HepG2 (cell line): ENCODE results near the gene NRP1. TPM values are rescaled to one million over a fixed set of nuclear protein-coding genes. Genes with fewer than 3 reads are reported as not detected.

ENCODE experiments used
- ATAC-seq: fragments of 200-7000 bp; cut with Tn5 transposase; 3 replicates; pipeline ENCODE4 v1.9.1; 2020; ENCODE audit warnings: mild to moderate bottlenecking, moderate library complexity
- BruUV-seq: library from RNA; stranded (reverse); fragments of 400-500 nt; replicated peaks from 2 replicates; lab custom pipeline; 2021; lab: Mats Ljungman, UMichigan
- CTCF ChIA-PET: fragments of 300-600 bp; formaldehyde crosslinking; extraction: SDS; loops from one replicate; lab custom pipeline; 2021; ENCODE audit warnings: low total read pairs, inconsistent platforms, low intra/inter-chr PET ratio; lab: Yijun Ruan, JAX
- POLR2A ChIA-PET: fragments of 350-600 bp; sonication (Branson Sonifier 250); formaldehyde crosslinking; loops from one replicate; lab custom pipeline; 2020; ENCODE audit warnings: antibody characterized with exemption, inconsistent platforms; lab: Yijun Ruan, JAX
- DNase-seq: peaks from one replicate; pipeline ENCODE4 v3.0.0-alpha.2; 2015; ENCODE audit warnings: low spot score
- FAIRE-seq: peaks from 3 replicates; lab custom pipeline; 2011; peaks lifted over from hg19 to GRCh38; lab: Jason Lieb, UNC
- H2AFZ ChIP-seq: one replicate; pipeline ENCODE4 v1.6.1; 2011; ENCODE audit warnings: low read length, inconsistent platforms
- H3K27ac ChIP-seq: fragments of 300-600 bp; 3 replicates; pipeline ENCODE4 v1.8.0; 2011; ENCODE audit warnings: mixed run types, mild to moderate bottlenecking, mixed read lengths, low read length, inconsistent platforms; ENCODE audit not compliant: insufficient read depth; ENCODE audit errors: extremely low read length
- H3K27me3 ChIP-seq, 2 experiments: fragments of 200-600 bp in 1 of 2; 2 replicates in 1 of 2; 3 replicates in 1 of 2; pipeline versions ENCODE4 v1.6.0 to v1.8.0; 2011; ENCODE audit warnings: low read length in 2 of 2, mild to moderate bottlenecking in 2 of 2, moderate library complexity in 2 of 2, inconsistent platforms in 1 of 2; ENCODE audit not compliant: insufficient read depth in 2 of 2, control insufficient read depth in 1 of 2
- H3K36me3 ChIP-seq, 2 experiments: fragments of 200-600 bp in 1 of 2; replicated peaks in 1 of 2; 2 replicates in 1 of 2; 3 replicates in 1 of 2; pipeline versions ENCODE4 v1.5.1 to v1.8.0; 2011; ENCODE audit warnings: low read length in 2 of 2, inconsistent platforms in 1 of 2; ENCODE audit not compliant: insufficient read depth in 2 of 2, control insufficient read depth in 1 of 2
- H3K4me1 ChIP-seq: 2 replicates; pipeline ENCODE4 v1.5.1; 2012; ENCODE audit warnings: low read length, inconsistent platforms; ENCODE audit not compliant: insufficient read depth
- H3K4me2 ChIP-seq: 2 replicates; pipeline ENCODE4 v1.6.0; 2011; ENCODE audit warnings: low read depth, low read length, inconsistent platforms
- H3K4me3 ChIP-seq, 3 experiments: fragments of 200-600 bp in 1 of 3; sonication (generic), shearing (Covaris generic) in 1 of 3; replicated peaks in 1 of 3; 2 replicates each; pipeline ENCODE4 v1.5.1; 2011 to 2016; ENCODE audit warnings: low read length in 3 of 3, inconsistent platforms in 2 of 3, low read depth in 2 of 3, mild to moderate bottlenecking in 2 of 3, control low read depth in 1 of 3, mixed read lengths in 1 of 3; ENCODE audit not compliant: insufficient read depth in 1 of 3
- H3K79me2 ChIP-seq: one replicate; pipeline ENCODE4 v1.6.1; 2011; ENCODE audit warnings: low read length, inconsistent platforms; ENCODE audit not compliant: insufficient read depth
- H3K9ac ChIP-seq: 2 replicates; pipeline ENCODE4 v1.6.0; 2011; ENCODE audit warnings: mild to moderate bottlenecking, low read depth, low read length, inconsistent platforms; ENCODE audit not compliant: insufficient read depth
- H3K9me3 ChIP-seq: 2 replicates; pipeline ENCODE4 v1.5.1; 2012; ENCODE audit warnings: mild to moderate bottlenecking, low read length
- H4K20me1 ChIP-seq: 2 replicates; pipeline ENCODE4 v1.6.0; 2011; ENCODE audit warnings: inconsistent platforms, mild to moderate bottlenecking, low read length, moderate library complexity; ENCODE audit not compliant: insufficient read depth
- BRCA1 ChIP-seq: sonication (generic); formaldehyde crosslinking; IDR thresholded peaks from 2 replicates; pipeline ENCODE4 v1.4.0; 2020; ENCODE audit warnings: missing genetic modification reagents
- HIVEP1 ChIP-seq: sonication (generic); formaldehyde crosslinking; IDR thresholded peaks from 2 replicates; pipeline ENCODE4 v1.4.0; 2020; ENCODE audit warnings: mild to moderate bottlenecking, missing genetic modification reagents
- JUND ChIP-seq: sonication (generic); formaldehyde crosslinking; IDR thresholded peaks from 2 replicates; pipeline ENCODE4 v1.8.0; 2022; ENCODE audit warnings: mild to moderate bottlenecking, missing genetic modification reagents
- MAFF ChIP-seq: IDR thresholded peaks from 2 replicates; pipeline ENCODE4 v1.6.1; 2011; ENCODE audit warnings: low read depth, low read length, improper control_type of control experiment
- MYNN ChIP-seq: sonication (generic); formaldehyde crosslinking; IDR thresholded peaks from 2 replicates; pipeline ENCODE4 v1.4.0; 2020; ENCODE audit warnings: mild to moderate bottlenecking, low read depth, missing genetic modification reagents
- RBFOX2 ChIP-seq: fragments of 200-400 bp; formaldehyde crosslinking; IDR thresholded peaks from 2 replicates; pipeline ENCODE4 v1.6.1; 2017; ENCODE audit warnings: low read depth, mild to moderate bottlenecking, low read length
- SETDB1 ChIP-seq: sonication (generic); formaldehyde crosslinking; IDR thresholded peaks from 2 replicates; pipeline ENCODE4 v1.5.1; 2020; ENCODE audit warnings: missing genetic modification reagents, mild to moderate bottlenecking, borderline replicate concordance
- ZNF773 ChIP-seq: sonication (generic); formaldehyde crosslinking; IDR thresholded peaks from 2 replicates; pipeline ENCODE4 v1.4.0; 2020; ENCODE audit warnings: missing genetic modification reagents, borderline replicate concordance
- ZNF792 ChIP-seq: IDR thresholded peaks from 2 replicates; pipeline ENCODE4 v1.6.1; 2016
- ZNF878 ChIP-seq: sonication (generic); formaldehyde crosslinking; IDR thresholded peaks from 2 replicates; pipeline ENCODE4 v1.8.1; 2023; ENCODE audit warnings: mild to moderate bottlenecking, missing genetic modification reagents, moderate library complexity
- WGBS: methylation state at CpG from one replicate; pipeline ENCODE4 v1.1.6; 2017; ENCODE audit warnings: low lambda C conversion rate; 5-methylcytosine and 5-hydroxymethylcytosine counted together
- in situ Hi-C: cut with HindIII; loops from 2 replicates; pipeline ENCODE4 v1.10.0; 2017; ENCODE audit warnings: low pct_unique_long_range_greater_than_20kb; ENCODE audit not compliant: extremely low pct_ligation_motif_present
- intact Hi-C: fragments of 100-400 bp; cut with micrococcal nuclease; formaldehyde crosslinking; loops from one replicate; pipeline ENCODE4 v1.10.0; 2022; ENCODE audit not compliant: unreplicated experiment
- polyA plus RNA-seq, 8 experiments: library from polyadenylated mRNA; depleted of rRNA in 3 of 8; stranded (reverse) in 7 of 8; unstranded in 1 of 8; fragments of >200 nt; fragmentation: Illumina TruSeq in 4 of 8; extraction: Trizol in 4 of 8; gene quantifications; 2 replicates each; pipeline versions ENCODE4 v1.2.1 to v1.2.3, GENCODE V29; 2011 to 2016; ENCODE audit warnings: low read depth in 4 of 8, missing spikeins in 1 of 8, mixed read lengths in 1 of 8; ENCODE audit not compliant: insufficient read depth in 1 of 8
- total RNA-seq, 5 experiments: library from RNA; depleted of rRNA; stranded (reverse); fragments of >200 nt; fragmentation: Illumina TruSeq; extraction: Trizol; gene quantifications; 2 replicates each; pipeline ENCODE4 v1.2.3, GENCODE V29; 2016; ENCODE audit warnings: low read depth in 1 of 5

Gene NRP1
- total and polyA plus RNA-seq, 2 of the 13 experiments (the other 11 are each of a cell fraction or from before 2014, with no cell fraction given): 5.3 to 5.8 TPM

DNA sequence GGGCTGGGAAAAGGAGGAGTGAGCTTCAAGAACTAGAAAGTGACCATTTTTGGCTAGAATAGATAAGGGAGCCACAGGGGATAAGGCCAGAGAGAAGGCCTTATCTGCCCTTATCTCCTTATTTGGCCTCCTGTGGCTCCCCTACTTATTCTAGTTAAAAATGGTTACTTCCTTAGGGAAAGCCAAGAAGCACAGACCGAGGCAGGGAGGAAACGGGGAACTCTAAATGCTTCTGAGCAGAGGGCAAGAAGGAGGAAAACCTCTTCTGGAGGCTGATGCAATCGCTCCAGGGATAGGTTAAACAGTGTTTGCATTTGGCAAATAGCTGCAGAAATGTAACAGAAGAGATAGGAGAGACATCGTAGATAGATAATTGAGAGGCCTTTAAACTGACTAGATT lies 18.6 kb downstream of the NRP1 start (continued):
- no peak for TF ChIP-seq HIVEP1 (CRISPR knock-in tag)

GRCh38 chr10:33314811-33315561 lies 19.5 kb downstream of the NRP1 start:
- ChIA-PET POLR2A (no interaction called here), CTCF (no interaction called here)
- H3K36me3 ChIP-seq: 0 out of 5 replicates have a peak, but pooled peaks cover 0 to 1% of the 10 kb centered on the region in 2 experiments
- in situ Hi-C loops (loop anchor here (5.0 kb wide), 1 partner anchor 128 kb away; no protein-coding TSS in a partner anchor), intact Hi-C loops (no loop called here)
- BruUV-seq: no TSS peak
- no peak overlapping the region for H2AFZ ChIP-seq
- no peak overlapping the region for H3K4me2 ChIP-seq
- H3K4me3 ChIP-seq: no peak overlapping the region
- H3K27ac ChIP-seq: no peak overlapping the region
- no peak for TF ChIP-seq MYNN (CRISPR knock-in tag)
- TF ChIP-seq MAFF: no peak
- no peak for TF ChIP-seq ZNF878 (CRISPR knock-in tag)
- TF ChIP-seq ZNF773: no peak
- no peak for TF ChIP-seq ZNF792
- no peak for TF ChIP-seq SETDB1 (CRISPR knock-in tag)
- TF ChIP-seq JUND (CRISPR knock-in tag): no peak
- TF ChIP-seq BRCA1 (CRISPR knock-in tag): no peak
- TF ChIP-seq RBFOX2: no peak
- H4K20me1 ChIP-seq: no peaks in the 10 kb centered on the region
- H3K79me2 ChIP-seq: no peaks in the 10 kb centered on the region
- ATAC-seq (no peak), FAIRE-seq (no peak), DNase-seq (no peak)
- 98% methylated on average over 5 of the region's 5 CpGs for WGBS
- H3K4me1 ChIP-seq: peaks cover 19% of the 10 kb centered on the region
- H3K9ac ChIP-seq: no peak overlapping the region
- H3K27me3 ChIP-seq: no peaks in the 10 kb centered on the region
- H3K9me3 ChIP-seq: no peaks in the 10 kb centered on the region
